Endometrial microvascular endothelial cells (primary cell): Measurements from ENCODE around the gene ABCA6. TPM values are rescaled to one million over a fixed set of nuclear protein-coding genes. Genes with fewer than 3 reads are reported as not detected.

ENCODE experiments used
- in situ Hi-C: cut with HindIII; loops from 2 replicates; pipeline ENCODE4 v1.10.0; 2017; ENCODE audit warnings: low sequenced_read_pairs, low pct_unique_long_range_greater_than_20kb; ENCODE audit errors: inconsistent ontology term
- total RNA-seq: library from RNA; depleted of rRNA; stranded (reverse); fragments of >200 nt; gene quantifications from one replicate; pipeline ENCODE4 v1.2.3, GENCODE V29; 2015; ENCODE audit errors: inconsistent ontology term

Gene ABCA6
- total RNA-seq, 1 donor from 2014 or later = 1.5 TPM

DNA sequence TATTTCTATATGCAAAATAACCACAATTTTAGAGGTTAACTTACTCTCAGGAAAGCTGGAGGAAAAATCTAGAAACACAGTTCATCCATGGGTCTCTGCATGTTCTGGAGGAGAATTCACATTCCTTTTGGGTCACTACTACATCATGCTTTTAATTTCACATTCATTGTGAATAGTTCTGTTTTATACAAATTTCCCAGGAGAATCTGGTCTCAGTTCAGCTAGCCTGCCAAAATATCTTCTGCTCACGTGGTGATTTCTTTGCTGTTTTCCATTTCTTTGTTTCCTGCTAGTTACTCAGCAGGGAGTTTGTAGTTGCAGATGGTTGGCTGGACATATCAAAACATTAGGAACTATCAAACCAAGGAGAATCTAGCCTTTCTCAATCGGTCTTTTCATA lies 80.9 kb downstream of the ABCA6 start, which contains the start of gene ABCA9:
TSS of gene ABCA9 (minus strand) at position 106 of the 400 bp plus-strand sequence. CDS start 9,801 bp downstream, outside the sequence.
- in situ Hi-C loops = no loop called here

DNA sequence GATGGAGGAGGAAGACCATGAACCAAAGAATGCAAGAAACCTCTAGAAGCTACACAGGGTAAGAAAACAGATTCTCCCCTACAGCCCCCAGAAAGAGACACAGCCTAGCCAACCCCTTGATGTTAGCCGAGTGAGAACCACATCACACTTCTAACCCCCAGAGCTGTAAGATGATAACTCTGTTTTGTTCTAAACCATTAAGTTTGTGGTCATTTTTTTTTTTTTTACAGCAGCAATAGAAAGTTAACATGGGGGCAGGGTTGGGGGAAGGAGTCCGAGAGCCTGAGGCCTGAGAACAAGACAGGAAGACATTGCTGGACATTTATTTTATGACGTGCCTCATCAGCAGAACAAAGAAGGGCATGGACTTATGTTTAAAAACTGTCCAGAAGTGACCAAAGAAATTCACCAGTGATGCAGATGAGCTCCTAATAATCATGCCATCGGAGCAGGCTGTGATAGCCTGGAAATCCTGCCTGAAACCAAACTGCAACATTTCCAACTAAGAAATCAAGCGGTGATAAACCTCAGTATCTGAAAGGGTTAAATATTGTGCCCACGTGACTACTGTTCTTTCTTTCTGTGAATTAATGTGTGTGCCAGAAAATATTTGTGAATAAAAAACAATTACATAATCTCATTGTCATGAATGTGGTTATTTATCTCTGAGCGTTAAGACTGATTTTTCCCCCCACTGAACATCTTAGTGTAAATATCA lies 82.1 kb downstream of the ABCA6 start:
- in situ Hi-C loops = no loop called here

DNA sequence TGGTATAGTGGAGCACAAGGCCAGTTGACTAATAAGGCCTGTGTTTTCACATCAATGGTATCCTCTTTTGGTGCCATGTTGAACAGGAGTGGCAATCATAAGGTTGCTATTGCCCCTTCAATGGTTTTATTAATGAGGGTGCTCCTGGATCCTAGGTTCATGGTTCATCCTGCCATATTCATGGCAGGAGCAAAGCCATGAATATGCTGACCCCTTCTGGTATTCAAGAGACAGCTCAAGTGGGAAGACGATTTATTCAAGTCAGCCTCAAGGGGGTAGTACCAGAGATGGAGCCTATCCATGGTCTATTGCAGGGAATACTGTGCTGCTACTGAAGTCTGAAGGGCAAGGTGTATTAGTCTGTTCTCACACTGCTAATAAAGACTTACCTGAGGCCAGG lies 83.5 kb downstream of the ABCA6 start:
- in situ Hi-C loops = no loop called here

DNA sequence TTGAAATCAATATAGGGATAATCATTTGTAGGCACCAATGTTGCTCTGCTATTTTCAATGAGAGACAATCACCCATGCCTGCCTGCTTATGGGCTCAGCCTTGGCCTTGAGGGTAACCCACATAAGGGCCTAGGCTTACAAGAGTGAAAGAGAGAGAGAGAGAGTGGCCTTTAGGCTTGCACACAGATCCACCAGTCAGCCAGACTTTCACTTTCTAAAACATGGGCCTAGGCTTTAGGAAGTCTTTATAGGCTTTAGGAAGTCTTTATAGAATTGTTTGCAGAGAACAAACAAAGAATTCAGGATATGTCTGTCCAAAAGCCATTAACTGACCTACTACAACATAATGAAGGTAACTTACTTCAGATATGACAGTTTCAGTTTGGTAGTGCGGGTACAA lies 84.4 kb downstream of the ABCA6 start:
- in situ Hi-C loops = no loop called here

DNA sequence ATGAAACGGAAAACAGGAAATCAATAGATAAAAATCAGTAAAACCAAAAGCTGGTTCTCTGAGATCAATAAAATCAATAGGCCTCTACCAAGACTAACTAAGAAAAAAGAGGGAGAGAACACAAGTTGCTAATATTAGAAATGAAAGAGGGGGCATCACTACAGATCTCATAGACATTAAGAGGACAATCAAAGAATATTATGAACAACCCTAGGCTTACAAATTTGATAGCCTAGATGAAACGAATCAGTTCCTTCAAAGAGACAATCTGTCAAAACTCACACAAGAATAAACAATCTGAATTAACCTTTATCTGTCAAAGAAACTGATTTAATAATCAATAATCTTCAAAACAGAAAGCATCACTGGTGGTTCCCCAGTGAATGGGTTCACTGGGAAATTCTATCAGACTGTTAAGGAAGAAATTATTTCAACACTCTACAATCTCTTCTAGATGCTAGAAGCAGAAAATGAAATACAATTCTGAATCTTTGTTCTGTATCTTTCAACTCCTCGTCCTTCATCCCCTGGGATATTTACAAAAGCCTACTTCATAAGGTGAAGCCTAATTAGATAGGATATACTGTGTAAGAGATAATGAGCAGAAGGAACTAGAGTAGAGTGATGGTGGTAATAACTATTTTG lies 85.4 kb downstream of the ABCA6 start:
- in situ Hi-C loops = no loop called here

DNA sequence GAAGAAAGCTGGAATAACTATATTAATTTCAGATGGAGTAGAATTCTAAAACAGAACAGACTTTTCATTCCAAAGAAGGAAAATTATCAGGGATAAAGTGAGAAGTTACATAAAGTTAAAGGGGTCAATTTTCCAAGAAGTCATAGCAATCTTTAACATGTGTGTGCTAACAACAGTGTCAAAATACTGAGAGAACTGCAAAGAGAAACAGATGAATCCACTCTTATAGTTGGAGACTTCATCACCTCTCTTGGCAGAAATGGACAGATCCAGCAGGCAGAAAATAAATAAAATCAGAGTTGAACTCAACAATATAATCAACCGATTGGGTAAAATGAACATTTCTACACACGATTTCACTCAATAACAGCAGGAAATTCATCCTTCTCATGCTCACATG lies 86.4 kb downstream of the ABCA6 start:
- in situ Hi-C loops = no loop called here

DNA sequence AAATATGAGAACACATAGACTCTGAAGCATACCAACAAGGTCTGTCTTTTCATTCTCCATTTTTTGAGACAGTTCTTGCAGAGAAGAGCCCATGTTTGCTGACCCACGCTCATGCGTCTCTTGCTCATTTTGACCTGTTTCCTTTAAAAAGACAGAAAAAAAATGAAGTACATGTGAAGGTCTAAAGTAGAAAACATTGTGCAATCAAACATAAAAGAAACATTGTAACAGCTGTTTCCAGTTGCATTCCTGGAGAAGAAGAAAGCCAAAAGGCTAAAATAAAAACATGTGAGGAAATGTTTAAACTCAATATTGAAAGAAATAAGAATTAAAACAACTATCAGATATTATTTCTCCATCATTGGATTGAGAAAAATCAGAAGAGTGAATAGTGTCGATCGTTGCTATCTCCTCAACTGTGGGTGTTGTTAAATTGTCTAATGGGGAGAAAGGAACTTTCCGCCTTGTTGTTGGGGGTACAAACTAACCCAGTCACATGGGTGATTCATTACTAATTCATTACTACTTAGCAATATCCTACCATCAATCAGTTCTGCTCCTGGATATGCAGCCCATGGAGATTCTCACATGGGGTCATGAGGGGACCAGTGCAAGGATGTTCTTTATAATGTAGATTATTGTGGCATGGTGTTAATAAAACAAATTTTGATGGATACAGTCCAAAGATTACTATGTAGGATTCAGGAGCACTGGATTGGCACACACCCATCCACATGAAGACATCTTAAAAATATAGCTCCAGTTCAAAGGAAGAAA lies 90.5 kb downstream of the ABCA6 start:
- in situ Hi-C loops = no loop called here

DNA sequence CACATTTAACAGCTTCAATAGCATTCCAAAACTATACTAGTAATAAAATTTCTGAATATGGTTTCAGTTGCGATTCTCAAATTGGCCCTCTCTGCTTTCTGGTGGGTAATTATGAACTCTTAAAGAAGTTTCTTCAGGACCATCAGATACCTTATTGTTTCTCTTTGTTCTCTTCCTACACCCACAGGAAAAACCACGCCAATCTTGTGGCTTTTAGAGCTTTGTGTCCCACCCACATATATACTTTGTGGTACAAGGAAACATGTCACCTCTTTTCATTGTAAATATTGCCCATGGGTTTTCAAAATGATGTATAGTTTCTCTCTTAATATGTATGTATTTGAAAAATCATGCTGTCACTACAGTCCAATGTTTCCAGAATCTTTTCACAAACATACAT lies 93.1 kb downstream of the ABCA6 start:
- in situ Hi-C loops = no loop called here

DNA sequence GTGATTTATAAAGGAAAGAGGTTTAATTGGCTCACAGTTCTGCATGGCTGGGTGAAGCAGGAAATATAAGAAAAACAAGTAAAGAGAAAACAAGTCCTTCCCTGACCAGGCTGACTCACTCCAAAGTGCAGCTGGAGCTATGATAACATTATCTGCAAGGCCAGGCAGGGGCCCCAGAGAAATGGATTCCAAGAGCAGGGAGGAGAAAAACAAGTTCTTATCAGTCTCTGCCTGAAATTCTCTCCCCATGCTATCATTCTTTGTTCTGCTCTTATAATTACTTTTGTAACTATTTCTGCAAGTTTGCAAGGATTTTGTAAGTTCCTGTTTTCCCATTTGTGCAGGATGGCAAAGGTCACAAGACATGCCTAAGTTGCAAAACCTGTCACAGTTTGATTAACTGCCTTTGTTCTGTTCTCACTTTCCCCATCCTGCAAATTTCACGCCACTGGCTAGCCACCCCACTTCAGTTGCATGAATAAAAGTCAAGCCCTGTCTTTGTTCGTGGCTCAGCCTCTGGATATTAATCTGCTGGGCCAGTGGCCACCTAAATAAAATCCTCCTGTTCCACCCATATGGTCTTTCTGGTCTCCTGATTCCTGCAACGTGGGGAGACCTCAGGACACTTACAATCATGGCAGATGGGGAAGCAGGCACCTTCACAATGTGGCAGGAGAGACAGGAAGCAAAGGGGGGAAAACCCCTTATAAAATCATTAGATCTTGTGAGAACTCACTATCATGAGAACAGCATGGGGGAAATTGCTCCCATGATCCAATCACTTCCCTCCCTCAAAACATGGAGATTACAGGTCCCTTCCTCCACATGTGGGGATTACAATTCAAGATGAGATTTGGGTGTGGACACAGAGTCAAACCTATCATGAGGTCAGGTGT lies 94.1 kb downstream of the ABCA6 start:
- in situ Hi-C loops = no loop called here

DNA sequence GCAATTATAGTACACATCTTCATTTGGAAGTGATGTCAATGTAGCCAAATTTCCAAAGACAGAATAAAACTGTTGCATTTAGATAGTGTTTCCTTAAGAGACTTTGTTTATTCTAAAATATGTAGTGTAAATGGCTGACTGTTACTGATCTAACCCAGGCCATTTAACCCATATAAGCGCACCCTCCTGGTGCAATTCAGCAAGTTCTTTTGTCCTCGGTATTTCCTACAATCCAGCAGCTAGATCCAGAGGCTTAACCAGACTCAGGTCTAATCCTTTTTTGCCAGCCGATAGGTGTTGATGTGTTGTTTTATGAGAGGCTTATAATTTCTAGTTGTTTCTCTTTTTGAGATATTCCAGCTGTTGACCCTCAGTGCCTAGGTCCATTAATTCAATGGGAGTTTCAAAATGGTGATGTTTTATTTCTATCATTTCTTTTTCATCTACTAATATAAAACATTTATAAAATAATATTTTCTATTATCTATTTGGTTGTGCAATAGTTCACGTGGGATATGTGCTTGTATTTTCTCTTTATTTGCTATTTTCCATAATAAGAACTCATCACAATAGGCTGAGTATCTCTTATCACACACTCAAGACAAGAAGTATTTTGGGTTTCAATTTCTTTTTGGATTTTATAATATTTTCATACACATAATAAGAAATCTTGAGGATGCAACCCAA lies 95.4 kb downstream of the ABCA6 start:
- in situ Hi-C loops = no loop called here

DNA sequence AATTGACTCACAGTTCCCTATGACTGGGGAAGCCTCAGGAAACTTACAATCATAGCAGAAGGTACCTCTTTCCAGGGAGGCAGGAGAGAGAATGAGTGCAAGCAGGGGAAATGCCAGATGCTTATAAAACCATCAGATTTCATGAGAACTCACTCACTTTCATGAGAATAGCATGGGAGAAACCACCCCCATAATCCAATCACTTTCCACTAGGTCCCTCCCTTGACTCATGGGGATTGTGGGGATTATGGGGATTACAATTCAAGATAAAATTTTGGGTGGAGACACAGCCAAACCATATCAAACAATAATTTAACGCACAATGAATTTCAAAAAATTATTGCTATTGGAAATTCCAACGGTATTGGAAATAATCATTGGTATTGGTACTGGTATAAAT lies 96.0 kb downstream of the ABCA6 start:
- in situ Hi-C loops = no loop called here

DNA sequence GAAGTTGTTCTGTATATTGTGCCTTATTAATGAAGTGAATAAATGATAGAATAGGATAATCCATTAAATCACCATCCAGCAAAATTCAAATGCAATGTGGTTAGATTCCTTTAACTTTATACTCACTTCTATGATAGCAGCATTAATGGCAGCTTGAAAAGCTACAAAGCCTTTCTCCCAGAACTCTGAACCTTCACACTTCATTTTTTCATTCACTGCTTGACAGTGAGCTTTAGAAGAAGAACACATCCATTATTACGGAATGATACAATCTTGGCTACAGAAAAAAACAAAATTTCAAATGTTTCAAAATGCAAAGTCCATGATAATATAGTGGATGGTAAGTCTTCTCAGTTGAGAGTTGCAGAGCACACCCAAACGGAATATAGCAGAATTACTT lies 97.3 kb downstream of the ABCA6 start:
- in situ Hi-C loops = no loop called here

DNA sequence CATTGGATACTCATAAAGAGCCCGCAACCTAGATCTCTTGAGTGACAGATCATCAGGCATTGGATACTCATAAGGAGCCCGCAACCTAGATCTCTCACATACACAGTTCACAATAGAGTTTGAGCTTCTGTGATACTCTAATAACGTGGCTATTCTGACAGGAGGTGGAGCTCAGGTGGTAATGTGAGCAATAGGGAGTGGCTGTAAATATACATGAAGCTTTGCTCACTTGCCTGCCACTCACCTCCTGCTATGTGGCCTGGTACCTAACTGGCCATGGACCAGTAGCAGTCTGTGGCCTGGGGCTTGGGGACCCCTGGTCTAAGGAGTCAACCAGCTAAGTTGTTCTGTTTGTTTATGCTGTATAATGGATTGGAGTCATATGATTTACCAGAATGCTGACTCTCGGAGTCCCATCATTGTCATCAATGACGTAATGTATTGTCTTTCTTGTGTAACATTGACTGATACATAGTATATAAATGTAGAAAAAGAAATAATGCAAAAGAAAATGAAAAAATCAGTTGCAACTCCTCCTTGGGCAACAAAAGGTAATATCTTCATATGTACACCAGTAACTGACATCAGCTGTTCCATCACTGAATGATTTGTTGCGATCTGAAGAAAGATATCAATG lies 98.5 kb downstream of the ABCA6 start:
- in situ Hi-C loops = no loop called here

DNA sequence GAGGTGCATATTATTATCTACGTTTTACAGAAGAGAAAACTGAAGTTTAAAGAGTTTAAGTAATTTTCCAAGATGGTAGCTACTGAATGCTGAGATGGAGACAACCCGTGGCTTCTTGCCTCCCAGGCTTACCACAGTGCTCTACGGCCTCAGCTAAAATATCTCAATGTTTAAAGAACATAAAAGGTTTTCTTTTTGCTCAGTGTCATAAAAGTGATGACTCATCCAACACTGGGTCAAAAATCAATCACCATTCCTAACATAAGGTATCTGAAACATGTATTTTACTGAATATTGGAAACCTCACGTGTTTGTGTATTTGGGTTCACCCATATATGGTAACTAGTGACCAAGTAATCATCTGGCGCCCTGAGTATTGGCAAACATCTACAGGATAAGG lies 99.4 kb downstream of the ABCA6 start:
- in situ Hi-C loops = no loop called here

DNA sequence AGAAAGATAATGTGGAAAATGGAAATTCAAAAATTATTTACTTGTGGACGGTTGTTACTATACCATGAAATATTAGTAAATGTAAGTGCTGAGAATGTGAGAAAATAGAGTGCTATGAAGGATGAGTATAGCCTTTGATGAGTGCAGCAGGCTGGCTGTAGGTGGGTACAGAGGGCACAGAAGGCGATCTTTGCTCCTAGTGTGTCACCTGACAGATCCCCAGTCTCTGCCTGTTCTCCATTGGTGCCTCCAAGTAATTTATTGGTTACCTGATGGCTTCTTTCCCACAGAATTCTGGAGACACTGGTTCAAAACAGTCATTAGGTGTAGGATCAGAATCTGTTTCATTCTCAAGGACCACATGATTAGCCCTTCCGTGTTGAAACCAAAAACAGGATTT lies 109.9 kb downstream of the ABCA6 start:
- in situ Hi-C loops = no loop called here

DNA sequence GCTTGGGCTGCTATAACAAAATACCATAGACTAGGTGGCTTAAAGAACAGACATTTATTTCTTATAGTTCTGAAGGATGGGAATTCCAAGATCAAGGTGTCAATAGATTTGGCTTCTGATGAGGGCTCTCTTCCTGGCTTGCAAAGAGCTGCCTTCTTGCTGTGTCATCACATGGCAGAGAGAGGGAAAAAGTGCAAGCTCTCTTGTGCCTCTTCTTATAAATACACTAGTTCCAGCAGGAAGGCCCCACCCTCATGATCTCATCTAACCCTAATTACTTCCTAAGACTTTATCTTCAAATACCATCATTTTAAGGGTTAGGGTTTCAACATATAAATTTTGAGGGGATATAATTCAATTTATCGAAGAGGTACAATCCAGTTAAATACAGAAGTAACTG lies 111.5 kb downstream of the ABCA6 start:
- in situ Hi-C loops = no loop called here
